K562 (cell line): ENCODE results near the gene BAG2. TPM values are rescaled to one million over a fixed set of nuclear protein-coding genes. Genes with fewer than 3 reads are reported as not detected.

ENCODE experiments used
- ATAC-seq: fragments of 200-7000 bp; cut with Tn5 transposase; 3 replicates; pipeline ENCODE4 v1.9.1; 2020; ENCODE audit warnings: moderate library complexity
- BruUV-seq: library from RNA; stranded (reverse); fragments of 400-500 nt; replicated peaks from 2 replicates; lab custom pipeline; 2021; lab: Mats Ljungman, UMichigan
- CTCF ChIA-PET: fragments of 300-600 bp; formaldehyde crosslinking; extraction: SDS; loops from one replicate; lab custom pipeline; 2021; ENCODE audit warnings: low intra/inter-chr PET ratio; lab: Yijun Ruan, JAX
- POLR2A ChIA-PET: fragments of 300-600, 350-650 bp; sonication (Branson Sonifier 250); formaldehyde crosslinking; extraction: SDS; loops from one replicate; lab custom pipeline; 2021; ENCODE audit warnings: antibody characterized with exemption, inconsistent platforms; lab: Yijun Ruan, JAX
- DNase-seq, 4 experiments: peaks; one replicate each; pipeline versions ENCODE4 v3.0.0 to v3.0.0-alpha.2; 2011 to 2018; ENCODE audit warnings: low spot score in 3 of 4, mixed read lengths in 3 of 4; ENCODE audit errors: extremely low read depth in 1 of 4
- FAIRE-seq: peaks from 2 replicates; lab custom pipeline; 2011; peaks lifted over from hg19 to GRCh38; lab: Jason Lieb, UNC
- H2AFZ ChIP-seq: 2 replicates; pipeline ENCODE4 v1.6.0; 2011; ENCODE audit warnings: low read depth, low read length, control low read depth, inconsistent platforms
- H3K27ac ChIP-seq: fragments of 200-600 bp; 3 replicates; pipeline ENCODE4 v1.8.0; 2011; ENCODE audit warnings: low read depth, mild to moderate bottlenecking, control low read depth, inconsistent platforms, low read length, moderate library complexity, mixed read lengths; ENCODE audit errors: extremely low read depth
- H3K27me3 ChIP-seq, 2 experiments: fragments of 300-600 bp in 1 of 2; 2 replicates in 1 of 2; 3 replicates in 1 of 2; pipeline versions ENCODE4 v1.6.0 to v1.8.0; 2011; ENCODE audit warnings: inconsistent platforms in 2 of 2, low read length in 2 of 2, mild to moderate bottlenecking in 1 of 2, mixed read lengths in 1 of 2, moderate library complexity in 1 of 2; ENCODE audit not compliant: control insufficient read depth in 2 of 2, insufficient read depth in 2 of 2
- H3K36me3 ChIP-seq: fragments of 300-600 bp; 3 replicates; pipeline ENCODE4 v1.8.0; 2011; ENCODE audit warnings: mild to moderate bottlenecking, low read length, inconsistent platforms; ENCODE audit not compliant: control insufficient read depth, insufficient read depth
- H3K4me1 ChIP-seq, 2 experiments: fragments of 200-600 bp in 1 of 2; replicated peaks in 1 of 2; 2 replicates in 1 of 2; 3 replicates in 1 of 2; pipeline versions ENCODE4 v1.5.1 to v1.8.0; 2011; ENCODE audit warnings: inconsistent platforms in 2 of 2, low read length in 2 of 2, mild to moderate bottlenecking in 1 of 2, mixed read lengths in 1 of 2, moderate library complexity in 1 of 2; ENCODE audit not compliant: control insufficient read depth in 2 of 2, insufficient read depth in 2 of 2
- H3K4me2 ChIP-seq: 2 replicates; pipeline ENCODE4 v1.6.1; 2011; ENCODE audit warnings: low read length, control low read depth, inconsistent platforms, mixed read lengths; ENCODE audit not compliant: insufficient read depth
- H3K4me3 ChIP-seq: fragments of 200-600 bp; sonication (generic), shearing (Covaris generic); 2 replicates; pipeline ENCODE4 v1.5.1; 2016; ENCODE audit warnings: control low read depth, inconsistent platforms
- H3K79me2 ChIP-seq: fragments of 200-600 bp; 3 replicates; pipeline ENCODE4 v1.8.0; 2011; ENCODE audit warnings: low read length, inconsistent platforms; ENCODE audit not compliant: control insufficient read depth, insufficient read depth
- H3K9ac ChIP-seq, 2 experiments: 2 replicates each; pipeline versions ENCODE4 v1.6.0 to v1.6.1; 2011; ENCODE audit warnings: low read depth in 2 of 2, low read length in 2 of 2, control low read depth in 1 of 2, inconsistent platforms in 1 of 2, mild to moderate bottlenecking in 1 of 2, mixed read lengths in 1 of 2; ENCODE audit not compliant: insufficient read depth in 1 of 2
- H3K9me1 ChIP-seq: one replicate; pipeline ENCODE4 v1.6.0; 2011; ENCODE audit warnings: inconsistent platforms, mild to moderate bottlenecking, low read length, moderate library complexity; ENCODE audit not compliant: control insufficient read depth, insufficient read depth
- H3K9me3 ChIP-seq: replicated peaks from 2 replicates; pipeline ENCODE4 v1.5.1; 2011; ENCODE audit warnings: low read depth, low read length, inconsistent platforms; ENCODE audit not compliant: control insufficient read depth, insufficient read depth
- H4K20me1 ChIP-seq: replicated peaks from 2 replicates; pipeline ENCODE4 v1.6.1; 2011; ENCODE audit warnings: low read length, inconsistent platforms, mixed read lengths; ENCODE audit not compliant: control insufficient read depth, insufficient read depth
- ARID1B ChIP-seq: fragments of 450-650 bp; IDR thresholded peaks from 2 replicates; pipeline ENCODE4 v1.6.1; 2016; ENCODE audit warnings: antibody characterized with exemption, mild to moderate bottlenecking, inconsistent platforms
- BRD4 ChIP-seq: fragments of 200-600 bp; sonication (generic); IDR thresholded peaks from 2 replicates; pipeline ENCODE4 v1.6.1; 2017; ENCODE audit warnings: inconsistent platforms
- CTBP1 ChIP-seq: fragments of 450-650 bp; IDR thresholded peaks from 2 replicates; pipeline ENCODE4 v1.6.1; 2016; ENCODE audit warnings: borderline replicate concordance
- ELF2 ChIP-seq: fragments of 250-450 bp; sonication (Bioruptor Pico); IDR thresholded peaks from 2 replicates; pipeline ENCODE4 v1.5.0; 2021; ENCODE audit warnings: mild to moderate bottlenecking
- ETV5 ChIP-seq: sonication (generic); formaldehyde crosslinking; IDR thresholded peaks from 2 replicates; pipeline ENCODE4 v1.4.0; 2020; ENCODE audit warnings: low read depth, mild to moderate bottlenecking, missing genetic modification reagents
- KAT7 ChIP-seq: sonication (generic); formaldehyde crosslinking; IDR thresholded peaks from 2 replicates; pipeline ENCODE4 v1.8.0; 2022; ENCODE audit warnings: missing genetic modification reagents, mild to moderate bottlenecking, borderline replicate concordance
- LEF1 ChIP-seq: fragments of 450-650 bp; IDR thresholded peaks from 2 replicates; pipeline ENCODE4 v1.6.1; 2016; ENCODE audit warnings: mild to moderate bottlenecking
- NCOA1 ChIP-seq: fragments of 450-650 bp; IDR thresholded peaks from 2 replicates; pipeline ENCODE4 v1.6.1; 2016; ENCODE audit warnings: low read depth
- NELFE ChIP-seq: IDR thresholded peaks from 2 replicates; pipeline ENCODE4 v1.6.1; 2011; ENCODE audit warnings: mild to moderate bottlenecking; ENCODE audit not compliant: insufficient read depth, insufficient read length
- PML ChIP-seq: IDR thresholded peaks from 2 replicates; pipeline ENCODE4 v1.6.1; 2012; ENCODE audit warnings: low read length, inconsistent platforms
- POLR2B ChIP-seq: fragments of 450-650 bp; IDR thresholded peaks from 2 replicates; pipeline ENCODE4 v1.6.1; 2018; ENCODE audit warnings: low read depth; ENCODE audit not compliant: partially characterized antibody
- POLR2G ChIP-seq: fragments of 200-400 bp; formaldehyde crosslinking; IDR thresholded peaks from 2 replicates; pipeline ENCODE4 v1.6.1; 2017; ENCODE audit warnings: low read depth, mild to moderate bottlenecking, antibody characterized with exemption, low read length, moderate library complexity
- SMC3 ChIP-seq: conservative IDR thresholded peaks from 2 replicates; pipeline ENCODE4 v1.6.1; 2011; ENCODE audit warnings: low read depth, low read length, improper control_type of control experiment; ENCODE audit not compliant: insufficient read depth
- TEAD4 ChIP-seq, 2 experiments: sonication (generic) in 1 of 2; formaldehyde crosslinking in 1 of 2; IDR thresholded peaks; 2 replicates each; pipeline versions ENCODE4 v1.6.1 to v1.8.0; 2012 to 2022; ENCODE audit warnings: borderline replicate concordance in 1 of 2, inconsistent platforms in 1 of 2, low read length in 1 of 2, mild to moderate bottlenecking in 1 of 2, missing genetic modification reagents in 1 of 2
- TFAM ChIP-seq: fragments of 250-450 bp; sonication (Bioruptor Pico); conservative IDR thresholded peaks from 2 replicates; pipeline ENCODE4 v1.5.0; 2021; ENCODE audit warnings: mild to moderate bottlenecking, moderate library complexity
- TGIF2 ChIP-seq: sonication (generic); formaldehyde crosslinking; IDR thresholded peaks from 2 replicates; pipeline ENCODE4 v1.8.1; 2022; ENCODE audit warnings: mild to moderate bottlenecking, missing genetic modification reagents, moderate library complexity
- ZNF589 ChIP-seq: fragments of 200-800 bp; sonication (Bioruptor generic); IDR thresholded peaks from 2 replicates; pipeline ENCODE4 v1.6.1; 2016; ENCODE audit warnings: low read depth, missing genetic modification characterization, missing compliant biosample characterization
- WGBS: fragments of 100-300 bp; shearing (Covaris generic); methylation state at CpG from one replicate; pipeline ENCODE4 v1.1.6; 2016; ENCODE audit warnings: low coverage, mixed read lengths; ENCODE audit not compliant: insufficient coverage; ENCODE audit errors: missing lambda C conversion rate; 5-methylcytosine and 5-hydroxymethylcytosine counted together
- in situ Hi-C: fragments of 300-500 bp; cut with MboI; formaldehyde crosslinking; loops from 4 replicates; pipeline ENCODE4 v1.15.0; 2018; ENCODE audit warnings: inconsistent platforms, mixed read lengths
- intact Hi-C: fragments of 100-400 bp; cut with micrococcal nuclease; formaldehyde crosslinking; loops from 2 replicates; pipeline ENCODE4 v1.14.2; 2022
- polyA plus RNA-seq, 8 experiments: library from polyadenylated mRNA; depleted of rRNA in 4 of 8; stranded (reverse) in 5 of 8; unstranded in 3 of 8; fragments of >200 nt; fragmentation: Nextera tagmentation in 2 of 8; fragmentation: Illumina TruSeq in 1 of 8; extraction: Ambion mirVana in 2 of 8; extraction: Trizol in 1 of 8; gene quantifications; 2 replicates each; pipeline versions ENCODE4 v1.2.1 to v1.2.3, GENCODE V29; 2011 to 2014; ENCODE audit warnings: inconsistent platforms in 1 of 8, missing spikeins in 1 of 8
- total RNA-seq, 7 experiments: library from RNA; depleted of rRNA in 6 of 7; stranded (reverse); fragments of >200 nt in 6 of 7; fragmentation: Illumina TruSeq in 2 of 7; extraction: Trizol in 2 of 7; gene quantifications; 2 replicates each; pipeline versions ENCODE4 v1.2.1 to v1.2.3, GENCODE V29; 2011 to 2021; ENCODE audit warnings: low replicate concordance in 1 of 7
- TF ChIP-seq, protein P1 (sequence below): fragments of 250-450 bp; sonication (Bioruptor Pico); IDR thresholded peaks from 2 replicates; pipeline ENCODE4 v1.5.0; 2021
- TF ChIP-seq, protein P2 (sequence below): fragments of 250-450 bp; sonication (Bioruptor Pico); IDR thresholded peaks from 2 replicates; pipeline ENCODE4 v1.8.0; 2022; ENCODE audit warnings: moderate library complexity, mild to moderate bottlenecking, inconsistent platforms

The BAG2 gene
- total and polyA plus RNA-seq, 9 of the 15 experiments (the other 6 are each of a cell fraction or from before 2014, with no cell fraction given) = 12.8 to 20.7 (median 17.6) TPM

DNA sequence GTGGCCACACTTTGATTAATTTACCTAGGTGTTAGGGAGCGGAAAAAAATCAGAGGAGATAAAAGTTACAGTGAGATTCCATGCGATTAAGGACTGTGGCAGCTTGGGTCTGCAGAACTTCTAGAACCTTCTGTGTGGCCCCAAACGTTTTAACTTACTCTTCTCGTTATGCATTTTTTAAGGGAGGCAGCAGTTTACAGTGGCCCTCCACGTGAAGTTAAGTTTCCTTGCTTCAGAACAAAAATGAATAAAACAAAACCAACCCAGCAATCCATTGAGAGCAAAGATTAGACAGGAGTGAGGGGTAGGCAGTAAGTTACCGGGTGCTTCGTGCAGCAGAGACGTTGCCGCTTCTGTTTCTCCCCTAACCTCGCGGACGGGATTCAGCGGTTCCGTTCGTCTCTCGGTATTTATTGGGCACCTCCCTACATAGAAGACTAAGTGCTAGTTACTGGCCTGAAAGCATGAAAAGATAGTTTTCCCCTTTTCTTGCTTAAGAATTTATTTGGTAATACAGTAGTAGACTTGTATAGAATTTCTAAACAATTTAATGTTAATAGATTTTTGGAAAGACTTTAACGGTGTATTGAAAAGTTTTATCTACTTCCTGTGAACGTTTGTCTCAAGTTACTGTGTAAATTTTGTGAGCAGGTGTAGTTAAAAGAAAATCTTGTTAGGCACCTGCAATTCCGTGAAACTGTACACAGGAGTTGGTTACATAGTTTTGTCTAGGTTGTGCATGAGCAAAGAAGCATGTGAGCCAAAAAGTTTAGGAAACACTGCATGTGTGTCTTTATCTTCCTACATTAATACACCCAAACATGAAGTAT lies 1.1 kb downstream of the BAG2 start:
- H3K4me1 ChIP-seq = peaks cover 7 to 19% of the 10 kb centered on the region in 2 experiments; a peak in 3 of 5 replicates
- in situ Hi-C loops = no loop called here
- no peak for TF ChIP-seq NELFE
- no peak for TF ChIP-seq TFAM (CRISPR knock-in tag)
- TF ChIP-seq, protein P1, sequence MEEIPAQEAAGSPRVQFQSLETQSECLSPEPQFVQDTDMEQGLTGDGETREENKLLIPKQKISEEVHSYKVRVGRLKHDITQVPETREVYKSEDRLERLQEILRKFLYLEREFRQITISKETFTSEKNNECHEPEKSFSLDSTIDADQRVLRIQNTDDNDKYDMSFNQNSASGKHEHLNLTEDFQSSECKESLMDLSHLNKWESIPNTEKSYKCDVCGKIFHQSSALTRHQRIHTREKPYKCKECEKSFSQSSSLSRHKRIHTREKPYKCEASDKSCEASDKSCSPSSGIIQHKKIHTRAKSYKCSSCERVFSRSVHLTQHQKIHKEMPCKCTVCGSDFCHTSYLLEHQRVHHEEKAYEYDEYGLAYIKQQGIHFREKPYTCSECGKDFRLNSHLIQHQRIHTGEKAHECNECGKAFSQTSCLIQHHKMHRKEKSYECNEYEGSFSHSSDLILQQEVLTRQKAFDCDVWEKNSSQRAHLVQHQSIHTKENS (CRISPR knock-in tag) = no peak
- TF ChIP-seq POLR2B = no peak
- TF ChIP-seq KAT7 (CRISPR knock-in tag) = 0 out of 2 replicates have a peak, but pooled peaks have one; percentile 18
- 0 out of 2 replicates have a peak, but pooled peaks have one; percentile 23 for TF ChIP-seq LEF1
- TF ChIP-seq SMC3 = no peak
- TF ChIP-seq CTBP1 = no peak
- TF ChIP-seq ARID1B = no peak
- TF ChIP-seq, protein P2, sequence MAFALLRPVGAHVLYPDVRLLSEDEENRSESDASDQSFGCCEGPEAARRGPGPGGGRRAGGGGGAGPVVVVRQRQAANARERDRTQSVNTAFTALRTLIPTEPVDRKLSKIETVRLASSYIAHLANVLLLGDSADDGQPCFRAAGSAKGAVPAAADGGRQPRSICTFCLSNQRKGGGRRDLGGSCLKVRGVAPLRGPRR = no peak
- TF ChIP-seq TEAD4 (IDR thresholded peaks at IDR 0.05; ENCODE audit: low read length) = peak; percentile 18; the same call in 1 of the 2 replicates
- TF ChIP-seq TEAD4 (CRISPR knock-in tag; IDR thresholded peaks at IDR 0.05; ENCODE audit: borderline replicate concordance) = no peak
- TF ChIP-seq ELF2 = no peak
- TF ChIP-seq NCOA1 = no peak
- TF ChIP-seq ETV5 (CRISPR knock-in tag) = no peak
- peak; percentile 59; the same call in 1 of the 2 replicates for TF ChIP-seq BRD4
- TF ChIP-seq TGIF2 (CRISPR knock-in tag) = no peak
- peak; percentile 28; the same call in 1 of the 2 replicates for TF ChIP-seq PML
- TF ChIP-seq ZNF589 = no peak
- TF ChIP-seq POLR2G = no peak

More for the DNA sequence above, 1.1 kb downstream of the BAG2 start:
- H3K36me3 ChIP-seq = peaks cover 63% of the 10 kb centered on the region
- peak overlapping the region; percentile 98 for H3K27ac ChIP-seq
- no peaks in the 10 kb centered on the region for H4K20me1 ChIP-seq
- DNase-seq (peak in 2 of 4 experiments; percentile 41 to 59), ATAC-seq (peak; percentile 44), FAIRE-seq (peak; percentile 23)
- peak overlapping the region; percentile 94; the same call in 1 of the 2 replicates for H2AFZ ChIP-seq
- H3K9ac ChIP-seq = peak overlapping the region; percentile 94 to 96
- BruUV-seq = TSS peak; percentile 41
- no peaks in the 10 kb centered on the region for H3K27me3 ChIP-seq
- peak overlapping the region; percentile 91 for H3K4me3 ChIP-seq
- ChIA-PET POLR2A (interaction anchor here (0.6 to 2.2 kb wide), 9 partner anchors 10 to 269 kb away, joined by 3 to 14 read pairs (median 3); partner anchors contain the start of gene PRIM2), CTCF (interaction anchor here (0.5 kb wide), 1 partner anchor 153 kb away, joined by 6 read pairs; no protein-coding TSS in a partner anchor)
- H3K9me3 ChIP-seq = no peaks in the 10 kb centered on the region
- H3K79me2 ChIP-seq = peaks cover 67% of the 10 kb centered on the region
- H3K4me2 ChIP-seq = peak overlapping the region; percentile 95
- intact Hi-C loops = loop anchor here (2.0 to 5.0 kb wide), 6 partner anchors 48 to 271 kb away; partner anchors contain the start of genes BEND6, KIAA1586 and ZNF451
- under 1% methylated on average over 19 of the region's 19 CpGs for WGBS
- H3K9me1 ChIP-seq = no peaks in the 10 kb centered on the region
